Measurements from ENCODE around the gene MYO16.

DNA sequence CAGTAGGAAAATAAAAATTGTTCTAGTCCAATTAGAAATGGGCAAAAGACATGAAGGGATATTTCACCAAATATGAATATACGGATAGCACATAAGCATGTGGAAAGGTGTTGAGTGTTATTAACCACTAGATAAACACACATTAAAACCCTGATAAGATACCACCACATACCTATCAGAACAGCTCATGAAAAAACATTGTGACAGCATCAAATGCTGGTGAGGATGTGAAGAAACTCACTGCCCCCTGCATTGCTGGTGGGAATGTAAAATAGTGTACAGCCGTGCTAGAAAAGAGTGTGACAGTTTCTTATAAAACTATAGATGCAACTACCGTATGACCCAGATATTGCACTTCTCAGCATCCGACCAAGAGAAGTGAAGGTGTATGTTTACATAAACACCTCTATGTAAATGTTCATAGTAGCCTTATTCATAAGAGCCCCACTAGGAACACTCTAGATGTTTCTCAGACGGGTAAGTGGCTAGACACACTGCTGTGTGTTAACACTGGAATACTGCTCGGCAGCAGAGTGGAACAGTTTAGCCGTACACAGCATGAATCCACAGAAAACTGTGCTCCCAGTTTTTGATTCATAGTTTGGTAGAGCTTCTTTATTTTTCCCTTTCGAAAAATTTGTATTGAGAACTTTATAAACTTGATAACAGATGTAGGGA, 321.1 kb downstream of the MYO16 start:
- TF ChIP-seq EP300 (IDR thresholded peaks at IDR 0.05) = no peak
- TF ChIP-seq POLR2A (IDR thresholded peaks at IDR 0.05) = no peak
- TF ChIP-seq, protein P1, sequence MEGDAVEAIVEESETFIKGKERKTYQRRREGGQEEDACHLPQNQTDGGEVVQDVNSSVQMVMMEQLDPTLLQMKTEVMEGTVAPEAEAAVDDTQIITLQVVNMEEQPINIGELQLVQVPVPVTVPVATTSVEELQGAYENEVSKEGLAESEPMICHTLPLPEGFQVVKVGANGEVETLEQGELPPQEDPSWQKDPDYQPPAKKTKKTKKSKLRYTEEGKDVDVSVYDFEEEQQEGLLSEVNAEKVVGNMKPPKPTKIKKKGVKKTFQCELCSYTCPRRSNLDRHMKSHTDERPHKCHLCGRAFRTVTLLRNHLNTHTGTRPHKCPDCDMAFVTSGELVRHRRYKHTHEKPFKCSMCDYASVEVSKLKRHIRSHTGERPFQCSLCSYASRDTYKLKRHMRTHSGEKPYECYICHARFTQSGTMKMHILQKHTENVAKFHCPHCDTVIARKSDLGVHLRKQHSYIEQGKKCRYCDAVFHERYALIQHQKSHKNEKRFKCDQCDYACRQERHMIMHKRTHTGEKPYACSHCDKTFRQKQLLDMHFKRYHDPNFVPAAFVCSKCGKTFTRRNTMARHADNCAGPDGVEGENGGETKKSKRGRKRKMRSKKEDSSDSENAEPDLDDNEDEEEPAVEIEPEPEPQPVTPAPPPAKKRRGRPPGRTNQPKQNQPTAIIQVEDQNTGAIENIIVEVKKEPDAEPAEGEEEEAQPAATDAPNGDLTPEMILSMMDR (IDR thresholded peaks at IDR 0.05) = no peak

Measured in gastroesophageal sphincter (tissue), 3 donors.